ENCODE measurements around the gene SEMA5A. TPM values are rescaled to one million over a fixed set of nuclear protein-coding genes. Genes with fewer than 3 reads are reported as not detected.

SEMA5A gene
- total and polyA plus RNA-seq, 2 of the 13 experiments (the other 11 are each of a cell fraction or from before 2014, with no cell fraction given) = 0.01 TPM; not detected in 1

- Histone ChIP-seq H3K4me2 (ENCODE audit: low read depth, low read length) (no peak overlapping the region), H3K9ac (ENCODE audit: insufficient read depth, low read depth, low read length) (no peak overlapping the region), H3K4me1 (ENCODE audit: insufficient read depth, low read length) (no peaks in the 10 kb centered on the region), H3K27ac (ENCODE audit: extremely low read length, insufficient read depth, low read length) (no peak overlapping the region), H3K79me2 (ENCODE audit: insufficient read depth, low read length) (no peaks in the 10 kb centered on the region), H2AFZ (ENCODE audit: low read length) (no peak overlapping the region), H3K27me3 (ENCODE audit: control insufficient read depth in 1 of 2, insufficient read depth in 2 of 2, low read length in 2 of 2) (no peaks in the 10 kb centered on the region; a peak in 1 of 5 replicates), H3K36me3 (replicated peaks in 1 of 2; ENCODE audit: control insufficient read depth in 1 of 2, insufficient read depth in 2 of 2, low read length in 2 of 2) (no peaks in the 10 kb centered on the region), H3K9me3 (ENCODE audit: low read length) (peaks cover 7% of the 10 kb centered on the region; the same call in 1 of the 2 replicates), H3K4me3 (replicated peaks in 1 of 3; ENCODE audit: insufficient read depth in 1 of 3, low read depth in 2 of 3, low read length in 3 of 3) (no peak overlapping the region), H4K20me1 (ENCODE audit: insufficient read depth, low read length) (no peaks in the 10 kb centered on the region)
- POLR2A ChIA-PET = no interaction called here
- no peak for ATAC-seq
- CTCF ChIA-PET (ENCODE audit: low intra/inter-chr PET ratio, low total read pairs) = no interaction called here
- no peak for TF ChIP-seq ATAD3A (CRISPR knock-in tag; IDR thresholded peaks at IDR 0.05)
- no peak for TF ChIP-seq SALL1 (CRISPR knock-in tag; IDR thresholded peaks at IDR 0.05)
- no peak for TF ChIP-seq CCDC6 (CRISPR knock-in tag; IDR thresholded peaks at IDR 0.05)
- TF ChIP-seq ZNF333 (CRISPR knock-in tag; IDR thresholded peaks at IDR 0.05; ENCODE audit: borderline replicate concordance) = no peak
- intact Hi-C loops (cut with micrococcal nuclease; ENCODE audit: unreplicated experiment) (no loop called here), in situ Hi-C loops (cut with HindIII; ENCODE audit: extremely low pct_ligation_motif_present, low pct_unique_long_range_greater_than_20kb) (no loop called here)
- BruUV-seq (replicated peaks) = no TSS peak
- no peak for FAIRE-seq
- DNase-seq (ENCODE audit: low spot score) = no peak
- 0% methylated on average over 2 of the region's 2 CpGs for WGBS (ENCODE audit: low lambda C conversion rate)
Observed at GRCh38 chr5:9340085-9340484, 205.8 kb downstream of the SEMA5A start.

- in situ Hi-C loops (cut with HindIII; ENCODE audit: extremely low pct_ligation_motif_present, low pct_unique_long_range_greater_than_20kb) = no loop called here
- DNase-seq (ENCODE audit: low spot score) = peak; percentile 3
- H3K27ac ChIP-seq (ENCODE audit: extremely low read length, insufficient read depth, low read length) = no peak overlapping the region
Observed at GRCh38 chr5:9339206-9339818, 206.6 kb downstream of the SEMA5A start.

More at GRCh38 chr5:9339206-9339818, 206.6 kb downstream of the SEMA5A start:
- H2AFZ ChIP-seq (ENCODE audit: low read length) = no peak overlapping the region
- H3K9me3 ChIP-seq (ENCODE audit: low read length) = peaks cover 7% of the 10 kb centered on the region; the same call in 1 of the 2 replicates
- no peaks in the 10 kb centered on the region for H3K79me2 ChIP-seq (ENCODE audit: insufficient read depth, low read length)
- H3K4me2 ChIP-seq (ENCODE audit: low read depth, low read length) = no peak overlapping the region
- H3K36me3 ChIP-seq (replicated peaks in 1 of 2; ENCODE audit: control insufficient read depth in 1 of 2, insufficient read depth in 2 of 2, low read length in 2 of 2) = no peaks in the 10 kb centered on the region
- no TSS peak for BruUV-seq (replicated peaks)
- CTCF ChIA-PET (ENCODE audit: low intra/inter-chr PET ratio, low total read pairs) = no interaction called here
- FAIRE-seq (no peak), ATAC-seq (peak; percentile 35; the same call in 1 of the 3 replicates)
- H3K27me3 ChIP-seq (ENCODE audit: control insufficient read depth in 1 of 2, insufficient read depth in 2 of 2, low read length in 2 of 2) = no peaks in the 10 kb centered on the region; a peak in 1 of 5 replicates
- no peaks in the 10 kb centered on the region for H4K20me1 ChIP-seq (ENCODE audit: insufficient read depth, low read length)
- no peak overlapping the region for H3K4me3 ChIP-seq (replicated peaks in 1 of 3; ENCODE audit: insufficient read depth in 1 of 3, low read depth in 2 of 3, low read length in 3 of 3)
- H3K9ac ChIP-seq (ENCODE audit: insufficient read depth, low read depth, low read length) = no peak overlapping the region
- intact Hi-C loops (cut with micrococcal nuclease; ENCODE audit: unreplicated experiment) = no loop called here
- H3K4me1 ChIP-seq (ENCODE audit: insufficient read depth, low read length) = no peaks in the 10 kb centered on the region
- TF ChIP-seq CTCF (CRISPR knock-in tag; IDR thresholded peaks at IDR 0.05) (0 out of 2 replicates have a peak, but pooled peaks have one; percentile 17), ZNF574 (CRISPR knock-in tag; IDR thresholded peaks at IDR 0.05) (peak; percentile 97), AGO1 (IDR thresholded peaks at IDR 0.05; ENCODE audit: low read depth, low read length, poor library complexity, severe bottlenecking) (no peak), PREB (CRISPR knock-in tag; IDR thresholded peaks at IDR 0.05) (no peak)
- WGBS (ENCODE audit: low lambda C conversion rate) = 17% methylated on average over 3 of the region's 3 CpGs
- POLR2A ChIA-PET = no interaction called here
